Smooth muscle cell of the umbilical artery (primary cell): ENCODE data around the gene TMEM161A. TPM values are rescaled to one million over a fixed set of nuclear protein-coding genes. Genes with fewer than 3 reads are reported as not detected.

Experiments
- total RNA-seq: library from RNA; depleted of rRNA; stranded (reverse); fragments of >200 nt; gene quantifications from 2 replicates; pipeline ENCODE4 v1.2.3, GENCODE V29; 2014

TMEM161A gene
- 29.1 and 29.8 TPM in 2 replicates for total RNA-seq

DNA sequence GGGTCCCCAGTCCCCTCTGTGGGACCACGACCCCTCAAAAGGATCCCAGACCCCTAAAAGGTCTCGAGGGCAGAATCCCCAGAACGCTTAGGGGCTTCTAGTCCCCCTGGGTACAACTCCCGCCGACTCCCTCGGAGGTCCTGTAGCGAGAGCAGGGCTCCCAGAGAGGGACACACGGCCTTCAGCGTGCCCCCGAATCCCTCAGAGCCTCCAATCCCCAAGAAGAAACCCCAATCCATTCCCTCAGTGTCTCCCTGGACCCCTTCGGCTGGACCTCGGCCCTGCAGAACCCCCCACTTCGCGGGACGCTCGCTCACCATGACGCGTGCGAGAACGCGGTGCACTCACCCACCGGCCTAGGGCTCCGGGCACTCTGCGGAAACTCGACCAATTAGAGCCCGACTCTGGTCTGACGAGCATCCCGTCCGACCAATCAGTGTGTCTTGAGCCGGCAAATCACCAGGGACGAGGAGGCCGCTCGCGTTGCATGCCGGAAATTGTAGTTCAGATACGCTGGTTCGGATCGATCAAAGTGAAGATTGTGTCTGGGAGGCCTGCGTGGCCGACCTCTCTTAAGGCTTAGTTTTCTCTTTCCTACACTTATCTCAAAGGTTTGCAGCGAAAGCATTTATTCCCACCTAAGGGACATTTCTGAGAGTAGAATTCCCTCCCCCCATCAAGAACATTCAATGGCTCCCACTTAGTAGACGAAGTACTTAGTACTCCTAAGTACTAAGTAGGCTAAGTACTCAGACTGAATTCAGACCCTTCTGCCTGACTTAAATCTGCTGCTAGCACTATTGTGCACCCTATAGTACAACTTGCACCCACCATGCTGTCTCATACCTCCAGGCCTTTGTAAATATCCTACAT lies at the start of gene TMEM161A:
Gene TMEM161A, minus strand, starts transcription at position 370 of the 873 bp plus-strand sequence. Its CDS starts 50 bp downstream, at position 320.

DNA sequence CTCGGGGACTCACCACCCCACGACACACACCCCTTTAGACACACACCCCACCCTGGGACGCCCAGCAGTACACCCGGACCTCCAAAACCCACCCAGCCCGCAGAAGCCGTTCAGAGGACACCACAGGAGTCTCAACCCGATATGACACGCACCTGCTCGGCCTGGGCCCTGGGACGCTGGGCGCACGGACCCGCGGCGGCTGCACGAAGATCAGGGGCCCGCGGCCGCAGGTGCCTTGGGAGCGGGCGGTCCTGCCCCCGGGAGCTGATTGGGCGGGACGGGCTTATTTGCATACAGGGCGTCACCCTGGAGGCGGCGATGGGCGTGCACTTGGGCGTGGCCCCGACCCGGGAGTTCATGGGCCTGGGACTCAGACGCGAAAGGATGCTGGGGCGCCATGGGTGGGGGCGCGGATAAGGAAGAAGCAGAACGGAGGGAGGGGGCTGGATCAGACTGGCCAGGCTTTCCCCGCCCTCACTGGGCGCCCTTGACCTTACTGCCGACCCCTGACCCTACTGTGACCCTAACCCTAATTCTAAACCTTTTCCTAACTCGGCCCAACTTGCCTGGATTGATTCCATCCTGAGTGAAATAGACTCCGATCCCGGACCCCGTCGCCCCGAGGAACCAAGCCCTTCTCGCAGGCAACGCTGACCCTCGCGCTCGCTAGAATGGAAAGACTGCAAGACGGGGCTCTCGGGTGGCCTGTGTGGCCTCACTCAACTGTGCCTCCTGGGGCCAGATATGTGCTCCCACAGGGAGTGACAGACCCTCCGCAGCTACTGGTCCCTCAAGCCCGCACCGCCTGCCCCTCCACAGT lies 32.0 kb upstream of the TMEM161A start, which contains the start of gene MEF2B:
Gene MEF2B, minus strand, starts transcription at position 211 of the 820 bp plus-strand sequence. CDS start 19,528 bp downstream, outside the sequence.

Other genes with a start within 250 kb of the TMEM161A start
- gene CERS1, start 242.3 kb downstream of the TMEM161A start, total RNA-seq: 2.3 and 2.7 TPM in 2 replicates
- 227 and 244 TPM in 2 replicates for gene COPE, start 219.1 kb downstream of the TMEM161A start, total RNA-seq
- gene DDX49, start 218.8 kb downstream of the TMEM161A start, total RNA-seq: 48.8 and 56.7 TPM in 2 replicates
- 53.3 and 55.2 TPM in 2 replicates for gene HOMER3, start 197.3 kb downstream of the TMEM161A start, total RNA-seq
- 52.9 and 63.7 TPM in 2 replicates for gene SUGP2, start 105.0 kb downstream of the TMEM161A start, total RNA-seq
- gene ARMC6, start 104.9 kb downstream of the TMEM161A start, total RNA-seq: 36.2 and 54.6 TPM in 2 replicates
- 6.3 and 8.6 TPM in 2 replicates for gene SLC25A42, start 74.5 kb downstream of the TMEM161A start, total RNA-seq
- not detected in 2 replicates for gene MEF2B, start 31.8 kb upstream of the TMEM161A start, total RNA-seq
- gene BORCS8, start 53.7 kb upstream of the TMEM161A start, total RNA-seq: 13.1 and 16.9 TPM in 2 replicates
- gene RFXANK, start 53.8 kb upstream of the TMEM161A start, total RNA-seq: 40.3 and 51.1 TPM in 2 replicates
- 4.5 and 7.8 TPM in 2 replicates for gene NR2C2AP, start 64.9 kb upstream of the TMEM161A start, total RNA-seq
- not detected in 2 replicates for gene NCAN, start 73.5 kb upstream of the TMEM161A start, total RNA-seq
- gene TM6SF2, start 134.8 kb upstream of the TMEM161A start, total RNA-seq: 1.9 and 3.3 TPM in 2 replicates
- gene SUGP1, start 182.0 kb upstream of the TMEM161A start, total RNA-seq: 15.4 and 18.6 TPM in 2 replicates
- gene MAU2, start 182.4 kb upstream of the TMEM161A start, total RNA-seq: 28.8 and 38.9 TPM in 2 replicates